Measurements from ENCODE around the gene TAOK2. TPM values are rescaled to one million over a fixed set of nuclear protein-coding genes. Genes with fewer than 3 reads are reported as not detected.

Gene TAOK2
- polyA plus RNA-seq, 3 donors: 1.1 to 19.2 (median 2.3) TPM

- Histone ChIP-seq H3K4me2 (replicated peaks; ENCODE audit: extremely low read depth, low read length, poor library complexity, severe bottlenecking) (no peak overlapping the region), H3K79me2 (ENCODE audit: insufficient read depth, low read length) (no peaks in the 10 kb centered on the region), H3K4me3 (replicated peaks in 1 of 3; ENCODE audit: low read depth in 2 of 3, low read length in 3 of 3) (no peak overlapping the region), H3K4me1 (ENCODE audit: control insufficient read depth in 1 of 2, insufficient read depth in 2 of 2, low read length in 2 of 2) (no peaks in the 10 kb centered on the region), H3K9me3 (replicated peaks in 1 of 2; ENCODE audit: control insufficient read depth in 1 of 2, insufficient read depth in 1 of 2, low read length in 2 of 2) (peaks cover 0 to 4% of the 10 kb centered on the region in 2 donors), H3K27me3 (ENCODE audit: control insufficient read depth in 2 of 2, insufficient read depth in 2 of 2, low read length in 2 of 2) (no peaks in the 10 kb centered on the region), H3K9ac (ENCODE audit: insufficient read depth, low read length, poor library complexity, severe bottlenecking) (no peak overlapping the region), H2AFZ (ENCODE audit: insufficient read depth, low read depth, low read length, poor library complexity, severe bottlenecking) (no peak overlapping the region), H4K20me1 (ENCODE audit: insufficient read depth, low read length) (no peaks in the 10 kb centered on the region), H3K36me3 (replicated peaks in 1 of 2; ENCODE audit: control insufficient read depth in 1 of 2, insufficient read depth in 2 of 2, low read length in 2 of 2) (no peaks in the 10 kb centered on the region), H3K27ac (ENCODE audit: low read depth in 1 of 2, low read length in 2 of 2) (no peak overlapping the region)
- no peaks in the 10 kb centered on the region for H3K36me3 Mint-ChIP-seq
- no peak overlapping the region for H3K27ac Mint-ChIP-seq
- no peak for DNase-seq
- H3K9me3 Mint-ChIP-seq: peaks cover 0 to 11% (median 7%) of the 10 kb centered on the region in 7 donors
- peaks cover 0 to 5% (median 2%) of the 10 kb centered on the region in 3 donors for H3K27me3 Mint-ChIP-seq (ENCODE audit: low read depth in 3 of 3)
- H3K4me1 Mint-ChIP-seq: no peaks in the 10 kb centered on the region
- H3K4me3 Mint-ChIP-seq: no peak overlapping the region
- no peak for TF ChIP-seq CTCF (IDR thresholded peaks at IDR 0.05)
- WGBS (ENCODE audit: insufficient coverage): 96% methylated on average over 8 of the region's 8 CpGs
- intact Hi-C loops (cut with micrococcal nuclease): no loop called here
Observed at GRCh38 chr16:29951625-29952365, 21.9 kb upstream of the TAOK2 start.

GRCh38 chr16:29958756-29959155 is 14.9 kb upstream of the TAOK2 start:
- peaks cover 2 to 8% (median 2%) of the 10 kb centered on the region in 3 donors for H3K27me3 Mint-ChIP-seq (ENCODE audit: low read depth in 3 of 3)
- H3K9me3 Mint-ChIP-seq: no peaks in the 10 kb centered on the region
- no peak overlapping the region for H3K4me3 Mint-ChIP-seq
- H3K36me3 ChIP-seq (replicated peaks in 1 of 2; ENCODE audit: control insufficient read depth in 1 of 2, insufficient read depth in 2 of 2, low read length in 2 of 2): no peaks in the 10 kb centered on the region
- H4K20me1 ChIP-seq (ENCODE audit: insufficient read depth, low read length): no peaks in the 10 kb centered on the region
- no peak for TF ChIP-seq CTCF (IDR thresholded peaks at IDR 0.05)
- no peak for DNase-seq
- no peak overlapping the region for H3K27ac Mint-ChIP-seq
- peaks cover 15 to 18% of the 10 kb centered on the region in 2 donors for H3K4me1 ChIP-seq (ENCODE audit: control insufficient read depth in 1 of 2, insufficient read depth in 2 of 2, low read length in 2 of 2)
- WGBS (ENCODE audit: insufficient coverage): 96% methylated on average over 4 of the region's 5 CpGs
- H3K27me3 ChIP-seq (ENCODE audit: control insufficient read depth in 2 of 2, insufficient read depth in 2 of 2, low read length in 2 of 2): no peaks in the 10 kb centered on the region
- H3K9ac ChIP-seq (ENCODE audit: insufficient read depth, low read length, poor library complexity, severe bottlenecking): no peak overlapping the region
- H2AFZ ChIP-seq (ENCODE audit: insufficient read depth, low read depth, low read length, poor library complexity, severe bottlenecking): no peak overlapping the region
- no peak overlapping the region for H3K4me3 ChIP-seq (replicated peaks in 1 of 3; ENCODE audit: low read depth in 2 of 3, low read length in 3 of 3)
- H3K27ac ChIP-seq (ENCODE audit: low read depth in 1 of 2, low read length in 2 of 2): no peak overlapping the region
- H3K36me3 Mint-ChIP-seq: peaks cover 3 to 6% of the 10 kb centered on the region in 2 donors
- H3K9me3 ChIP-seq (replicated peaks in 1 of 2; ENCODE audit: control insufficient read depth in 1 of 2, insufficient read depth in 1 of 2, low read length in 2 of 2): no peaks in the 10 kb centered on the region
- H3K4me2 ChIP-seq (replicated peaks; ENCODE audit: extremely low read depth, low read length, poor library complexity, severe bottlenecking): no peak overlapping the region
- intact Hi-C loops (cut with micrococcal nuclease): no loop called here
- peaks cover 8% of the 10 kb centered on the region for H3K79me2 ChIP-seq (ENCODE audit: insufficient read depth, low read length)
- peaks cover 18% of the 10 kb centered on the region for H3K4me1 Mint-ChIP-seq
